Heart right ventricle (tissue), 16 donors: ENCODE results near the gene RAB11FIP5. TPM values are rescaled to one million over a fixed set of nuclear protein-coding genes. Genes with fewer than 3 reads are reported as not detected.

Source experiments
- ATAC-seq, 8 donors: fragments of 200-7000 bp; cut with Tn5 transposase; one replicate each; pipeline ENCODE4 v1.9.1; 2020; ENCODE audit warnings: mild to moderate bottlenecking in 8 of 8, moderate library complexity in 8 of 8, moderate number of reproducible peaks in 1 of 8
- DNase-seq, 2 donors: peaks; one replicate each; pipeline ENCODE4 v3.0.0-alpha.2; 2020
- H3K27ac ChIP-seq, 10 donors: fragments of 200-600 bp; sonication (generic) in 2 of 10; one replicate each; pipeline versions ENCODE4 v1.5.0 to v1.8.0; 2020 to 2022; ENCODE audit warnings: mild to moderate bottlenecking in 3 of 10
- H3K27me3 ChIP-seq, 7 donors: fragments of 200-600 bp; one replicate each; pipeline ENCODE4 v1.8.0; 2021 to 2022; ENCODE audit warnings: mild to moderate bottlenecking in 2 of 7
- H3K36me3 ChIP-seq, 9 donors: fragments of 200-600 bp; sonication (generic) in 1 of 9; one replicate each; pipeline versions ENCODE4 v1.5.0 to v1.8.0; 2020 to 2022; ENCODE audit warnings: mild to moderate bottlenecking in 2 of 9
- H3K4me1 ChIP-seq, 9 donors: fragments of 200-600 bp; sonication (generic) in 1 of 9; one replicate each; pipeline versions ENCODE4 v1.5.0 to v1.8.0; 2020 to 2022; ENCODE audit warnings: mild to moderate bottlenecking in 4 of 9
- H3K4me3 ChIP-seq, 10 donors: fragments of 200-600 bp; sonication (generic) in 2 of 10; one replicate each; pipeline versions ENCODE4 v1.5.0 to v1.8.0; 2020 to 2022; ENCODE audit warnings: mild to moderate bottlenecking in 7 of 10, moderate library complexity in 2 of 10
- H3K9me3 ChIP-seq, 11 donors: fragments of 200-600 bp in 10 of 11; sonication (generic) in 2 of 11; one replicate each; pipeline versions ENCODE4 v1.5.0 to v1.8.0; 2013 to 2022; ENCODE audit warnings: mild to moderate bottlenecking in 2 of 11, control low read depth in 1 of 11, moderate library complexity in 1 of 11
- CTCF ChIP-seq, 9 donors: fragments of 200-600 bp; sonication (generic) in 2 of 9; IDR thresholded peaks; one replicate each; pipeline versions ENCODE4 v1.5.0 to v1.8.0; 2021 to 2022; ENCODE audit warnings: antibody characterized with exemption in 9 of 9, mild to moderate bottlenecking in 5 of 9, moderate library complexity in 1 of 9
- WGBS, 2 donors: extraction: QIAGEN DNeasy Blood & Tissue Kit; methylation state at CpG; one replicate each; pipeline ENCODE4 v1.1.7; 2013; ENCODE audit warnings: inconsistent platforms in 1 of 2; 5-methylcytosine and 5-hydroxymethylcytosine counted together
- intact Hi-C, 10 donors: fragments of 100-400 bp; cut with DNase I; formaldehyde crosslinking; loops; one replicate each; pipeline versions ENCODE4 v1.11.1 to v1.14.2; 2022
- polyA plus RNA-seq, 2 donors: library from polyadenylated mRNA; stranded (reverse); fragments of 200-250 nt; gene quantifications; one replicate each; pipeline ENCODE4 v1.2.3, GENCODE V29; 2013
- total RNA-seq, 10 donors: library from RNA; stranded (reverse); fragmentation: NEBNext Ultra II Directional in 3 of 10; extraction: Animal tissue kit (Norgen Biotek cat#: 25700) in 3 of 10; gene quantifications; one replicate each; pipeline versions ENCODE4 v1.2.1 to v1.2.4, GENCODE V29; 2021 to 2023
- donor health status: Arrhythmogenic right ventricular cardiomyopathy.
- donor health status: ischemic (EF 13 %, LVEDD 7.1; RV severe dilation, severe dysfunction).
- donor health status: healthy with polysubstance abuse.
- donor health status: DM: no; HTN: yes; CAD: no.
- donor health status: DM: no; HTN: no; CAD: no.
- donor health status: ischemic (EF 25% LVEDD 6.9; RV normal size, moderate dysfunction).
- donor health status: ischemic (EF 25% LVEDD 5.7; RV mildly dilated, moderate dysfunction).
- donor health status: healthy.
- donor health status: DM: yes; HTN: yes; CAD: no.
- donor health status: Ischemic cardiomyopathy.
- donor health status: ischemic (EF 35%, LVEDD 5.7; RV mildly dilated, moderate dysfunction).
- donor health status: nonischemic (EF 11% LVEDD 7.7; RV severe dilation, severe dysfunction).
- donor health status: DM: yes; HTN: yes; CAD: no.
- donor health status: PGD.
- donor health status: ischemic (EF 29% LVEDD 5.4; RV normal size, mild dysfunction).
- donor health status: nonischemic (EF 23%, LVEDD 6.1; RV moderate dilation, normal function).

Gene RAB11FIP5
- total and polyA plus RNA-seq, 12 donors: 6.8 to 30.4 (median 22.3) TPM

- H3K36me3 ChIP-seq: no peaks in the 10 kb centered on the region
- H3K27ac ChIP-seq: no peak overlapping the region
- WGBS, 2 donors: 82 to 90% methylated on average over 2 of the region's 2 CpGs
- no peak for ATAC-seq
- H3K27me3 ChIP-seq: peaks cover 0 to 2% (median 0%) of the 10 kb centered on the region in 7 donors
- H3K9me3 ChIP-seq: peaks cover 0 to 4% (median 0%) of the 10 kb centered on the region in 11 donors
- no peaks in the 10 kb centered on the region for H3K4me1 ChIP-seq
- no peak overlapping the region for H3K4me3 ChIP-seq
- no peak for TF ChIP-seq CTCF (IDR thresholded peaks at IDR 0.05)
- intact Hi-C loops: no loop called here
- DNase-seq: no peak
These were observed 29.1 kb upstream of the RAB11FIP5 start for GRCh38 chr2:73141896-73142295.

- intact Hi-C loops: no loop called here
- 71% methylated on average over 2 of the region's 2 CpGs for WGBS, 2 donors
- Histone ChIP-seq H3K9me3 (peaks cover 0 to 4% (median 0%) of the 10 kb centered on the region in 11 donors), H3K27ac (no peak overlapping the region), H3K27me3 (no peaks in the 10 kb centered on the region), H3K4me3 (no peak overlapping the region), H3K4me1 (peaks cover 0 to 9% (median 0%) of the 10 kb centered on the region in 9 donors), H3K36me3 (no peaks in the 10 kb centered on the region)
- DNase-seq (no peak), ATAC-seq (no peak)
- no peak for TF ChIP-seq CTCF (IDR thresholded peaks at IDR 0.05)
These were observed 22.5 kb upstream of the RAB11FIP5 start for GRCh38 chr2:73135236-73135635.

- WGBS, 2 donors: 70 to 80% methylated on average over 4 of the region's 4 CpGs
- ATAC-seq: no peak
- Histone ChIP-seq H3K27ac (peak overlapping the region in 1 of 10 donors; percentile 26), H3K4me1 (peaks cover 0 to 9% (median 0%) of the 10 kb centered on the region in 9 donors), H3K36me3 (no peaks in the 10 kb centered on the region), H3K4me3 (no peak overlapping the region), H3K9me3 (peaks cover 0 to 4% (median 0%) of the 10 kb centered on the region in 11 donors), H3K27me3 (no peaks in the 10 kb centered on the region)
- no peak for DNase-seq
- TF ChIP-seq CTCF (IDR thresholded peaks at IDR 0.05): no peak
- intact Hi-C loops: no loop called here
These were observed 21.7 kb upstream of the RAB11FIP5 start for GRCh38 chr2:73134471-73134870.

- WGBS, 2 donors: 49 to 59% methylated on average over 4 of the region's 4 CpGs
- Histone ChIP-seq H3K27ac (peak overlapping the region in 1 of 10 donors; percentile 36), H3K4me1 (peaks cover 0 to 9% (median 0%) of the 10 kb centered on the region in 9 donors), H3K27me3 (no peaks in the 10 kb centered on the region), H3K4me3 (no peak overlapping the region), H3K9me3 (peaks cover 0 to 4% (median 0%) of the 10 kb centered on the region in 11 donors), H3K36me3 (no peaks in the 10 kb centered on the region)
- peak in 1 of 8 donors; percentile 44 for ATAC-seq
- intact Hi-C loops: no loop called here
- no peak for TF ChIP-seq CTCF (IDR thresholded peaks at IDR 0.05)
- no peak for DNase-seq
These were observed 20.9 kb upstream of the RAB11FIP5 start for GRCh38 chr2:73133566-73134197.
